Loucy (cell line): ENCODE data around the gene MIA.
"Not testable (repeated sequence)": the region's sequence is repeated elsewhere in the genome, so short reads cannot be mapped to it uniquely, and the experiment has no call there.

Experiments used
- H2AFZ ChIP-seq: fragments of 200-600 bp; sonication (generic); 2 replicates; pipeline ENCODE4 v1.6.0; 2016; ENCODE audit warnings: antibody characterized with exemption, mild to moderate bottlenecking, low read length, moderate library complexity
- H3F3A ChIP-seq: fragments of 200-600 bp; 2 replicates; pipeline ENCODE4 v1.6.0; 2016; ENCODE audit warnings: antibody characterized with exemption, low read depth, mild to moderate bottlenecking
- H3K27me3 ChIP-seq: fragments of 200-600 bp; sonication (generic); 2 replicates; pipeline ENCODE4 v1.6.1; 2014; ENCODE audit warnings: low read length, mild to moderate bottlenecking; ENCODE audit not compliant: insufficient read depth, poor library complexity, severe bottlenecking
- H3K36me3 ChIP-seq: fragments of 200-600 bp; sonication (generic); 2 replicates; pipeline ENCODE4 v1.6.1; 2016; ENCODE audit warnings: low read length; ENCODE audit not compliant: insufficient read depth
- H3K4me1 ChIP-seq: fragments of 200-600 bp; sonication (generic); 2 replicates; pipeline ENCODE4 v1.5.1; 2014; ENCODE audit warnings: low read length, mild to moderate bottlenecking; ENCODE audit not compliant: insufficient read depth, poor library complexity, severe bottlenecking
- H3K4me2 ChIP-seq: fragments of 200-600 bp; sonication (generic); 2 replicates; pipeline ENCODE4 v1.6.0; 2014; ENCODE audit warnings: antibody characterized with exemption, low read length, low read depth, mild to moderate bottlenecking; ENCODE audit not compliant: poor library complexity, severe bottlenecking
- H3K4me3 ChIP-seq: fragments of 200-600 bp; sonication (generic); 2 replicates; pipeline ENCODE4 v1.5.1; 2014; ENCODE audit warnings: low read length, mild to moderate bottlenecking, mixed read lengths; ENCODE audit not compliant: poor library complexity, severe bottlenecking
- H3K79me2 ChIP-seq: fragments of 200-600 bp; sonication (generic); 2 replicates; pipeline ENCODE4 v1.6.1; 2014; ENCODE audit warnings: low read length; ENCODE audit not compliant: insufficient read depth
- H3K9ac ChIP-seq: fragments of 200-600 bp; sonication (generic); 2 replicates; pipeline ENCODE4 v1.6.0; 2014; ENCODE audit warnings: mild to moderate bottlenecking, low read depth, low read length, moderate library complexity; ENCODE audit not compliant: poor library complexity, severe bottlenecking
- H3K9me2 ChIP-seq: fragments of 200-600 bp; sonication (generic); replicated peaks from 2 replicates; pipeline ENCODE4 v1.6.1; 2016; ENCODE audit warnings: low read depth, low read length, mixed read lengths
- H3K9me3 ChIP-seq: fragments of 200-600 bp; sonication (generic); 2 replicates; pipeline ENCODE4 v1.6.1; 2014; ENCODE audit warnings: mild to moderate bottlenecking, antibody characterized with exemption, low read length, low read depth; ENCODE audit not compliant: insufficient read depth
- H4K20me1 ChIP-seq: fragments of 200-600 bp; sonication (generic); 2 replicates; pipeline ENCODE4 v1.6.0; 2014; ENCODE audit warnings: antibody characterized with exemption, low read length, mild to moderate bottlenecking; ENCODE audit not compliant: insufficient read depth, poor library complexity, severe bottlenecking
- CTCF ChIP-seq: fragments of 200-600 bp; sonication (generic); conservative IDR thresholded peaks from 2 replicates; pipeline ENCODE4 v1.5.1; 2014; ENCODE audit warnings: mild to moderate bottlenecking, antibody characterized with exemption, low read length
- EZH2phosphoT487 ChIP-seq: fragments of 200-600 bp; IDR thresholded peaks from 2 replicates; pipeline ENCODE4 v1.6.1; 2018; ENCODE audit warnings: antibody characterized with exemption, mild to moderate bottlenecking, moderate library complexity, borderline replicate concordance

Gene MIA

GRCh38 chr19:40780582-40780981 is 5.3 kb downstream of the MIA start:
- H3K36me3 ChIP-seq = no peaks in the 10 kb centered on the region
- H3K9me3 ChIP-seq = no peaks in the 10 kb centered on the region
- H3K9me2 ChIP-seq = no peaks in the 10 kb centered on the region
- no peak for TF ChIP-seq CTCF
- TF ChIP-seq EZH2phosphoT487 = no peak
- H4K20me1 ChIP-seq = no peaks in the 10 kb centered on the region
- H3K27me3 ChIP-seq = no peaks in the 10 kb centered on the region
- H3F3A ChIP-seq = peaks cover 9% of the 10 kb centered on the region
- H3K4me1 ChIP-seq = peaks cover 18% of the 10 kb centered on the region
- H3K4me2 ChIP-seq = no peak overlapping the region
- H2AFZ ChIP-seq = no peak overlapping the region
- no peak overlapping the region for H3K4me3 ChIP-seq
- no peaks in the 10 kb centered on the region; the same call in 1 of the 2 replicates for H3K79me2 ChIP-seq
- no peak overlapping the region for H3K9ac ChIP-seq

- no peaks in the 10 kb centered on the region for H3K27me3 ChIP-seq
- peaks cover 17% of the 10 kb centered on the region for H3K4me1 ChIP-seq
- H3K4me3 ChIP-seq = no peak overlapping the region
- peaks cover 9% of the 10 kb centered on the region for H3F3A ChIP-seq
- H4K20me1 ChIP-seq = no peaks in the 10 kb centered on the region
- no peak for TF ChIP-seq CTCF
- no peak for TF ChIP-seq EZH2phosphoT487
- no peaks in the 10 kb centered on the region for H3K9me3 ChIP-seq
- no peaks in the 10 kb centered on the region for H3K9me2 ChIP-seq
- H3K36me3 ChIP-seq = no peaks in the 10 kb centered on the region
- no peak overlapping the region for H3K4me2 ChIP-seq
- no peaks in the 10 kb centered on the region; the same call in 1 of the 2 replicates for H3K79me2 ChIP-seq
- no peak overlapping the region for H3K9ac ChIP-seq
- no peak overlapping the region for H2AFZ ChIP-seq
Measured at GRCh38 chr19:40781140-40781539, 5.8 kb downstream of the MIA start.

- Histone ChIP-seq H2AFZ (no peak overlapping the region), H3K9me3 (no peaks in the 10 kb centered on the region), H3K4me3 (no peak overlapping the region), H3F3A (no peaks in the 10 kb centered on the region), H3K27me3 (no peaks in the 10 kb centered on the region), H3K36me3 (no peaks in the 10 kb centered on the region), H3K79me2 (no peaks in the 10 kb centered on the region; the same call in 1 of the 2 replicates), H3K4me1 (peaks cover 9% of the 10 kb centered on the region), H4K20me1 (no peaks in the 10 kb centered on the region), H3K9me2 (no peaks in the 10 kb centered on the region), H3K4me2 (no peak overlapping the region), H3K9ac (no peak overlapping the region)
- no peak for TF ChIP-seq EZH2phosphoT487
- TF ChIP-seq CTCF = no peak
Measured at GRCh38 chr19:40783711-40784110, 8.4 kb downstream of the MIA start.

GRCh38 chr19:40784146-40784545 is 8.8 kb downstream of the MIA start:
- H2AFZ ChIP-seq, H3K9me3 ChIP-seq, H3K79me2 ChIP-seq, H3F3A ChIP-seq, H4K20me1 ChIP-seq, H3K9ac ChIP-seq, H3K4me1 ChIP-seq, H3K4me3 ChIP-seq, H3K4me2 ChIP-seq, H3K27me3 ChIP-seq, H3K36me3 ChIP-seq, H3K9me2 ChIP-seq: not testable (repeated sequence)
